ENCODE results near the gene COPS7A.

DNA sequence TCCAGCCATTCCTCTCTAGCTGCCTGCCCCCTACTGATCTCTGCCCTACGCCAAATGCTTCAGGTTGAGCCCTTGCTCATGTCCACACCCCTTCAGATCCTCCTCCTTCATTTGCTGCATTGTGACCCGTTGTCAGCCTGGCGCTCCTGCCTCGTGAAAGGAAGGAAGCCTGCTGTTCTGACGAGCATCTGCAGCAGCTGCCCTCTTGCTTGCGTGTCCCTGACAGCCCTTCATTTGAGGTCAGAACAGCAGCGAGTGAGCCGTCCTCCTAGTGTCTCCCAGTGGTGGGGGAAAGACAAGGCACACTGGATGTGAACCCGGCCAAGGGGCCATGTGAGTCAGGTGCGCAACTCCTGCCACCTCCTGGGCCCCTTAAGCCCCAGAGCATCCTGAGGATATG, 20.2 kb upstream of the COPS7A start:
- TF ChIP-seq, protein P1, sequence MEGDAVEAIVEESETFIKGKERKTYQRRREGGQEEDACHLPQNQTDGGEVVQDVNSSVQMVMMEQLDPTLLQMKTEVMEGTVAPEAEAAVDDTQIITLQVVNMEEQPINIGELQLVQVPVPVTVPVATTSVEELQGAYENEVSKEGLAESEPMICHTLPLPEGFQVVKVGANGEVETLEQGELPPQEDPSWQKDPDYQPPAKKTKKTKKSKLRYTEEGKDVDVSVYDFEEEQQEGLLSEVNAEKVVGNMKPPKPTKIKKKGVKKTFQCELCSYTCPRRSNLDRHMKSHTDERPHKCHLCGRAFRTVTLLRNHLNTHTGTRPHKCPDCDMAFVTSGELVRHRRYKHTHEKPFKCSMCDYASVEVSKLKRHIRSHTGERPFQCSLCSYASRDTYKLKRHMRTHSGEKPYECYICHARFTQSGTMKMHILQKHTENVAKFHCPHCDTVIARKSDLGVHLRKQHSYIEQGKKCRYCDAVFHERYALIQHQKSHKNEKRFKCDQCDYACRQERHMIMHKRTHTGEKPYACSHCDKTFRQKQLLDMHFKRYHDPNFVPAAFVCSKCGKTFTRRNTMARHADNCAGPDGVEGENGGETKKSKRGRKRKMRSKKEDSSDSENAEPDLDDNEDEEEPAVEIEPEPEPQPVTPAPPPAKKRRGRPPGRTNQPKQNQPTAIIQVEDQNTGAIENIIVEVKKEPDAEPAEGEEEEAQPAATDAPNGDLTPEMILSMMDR (IDR thresholded peaks at IDR 0.05; ENCODE audit: borderline replicate concordance, extremely low read depth, low read length, poor library complexity, severe bottlenecking), result no peak
- TF ChIP-seq EZH2 (IDR thresholded peaks at IDR 0.05; ENCODE audit: borderline replicate concordance, low read depth, low read length, severe bottlenecking), result no peak

All from DND-41 (cell line).